Bronchial epithelial cell (primary cell): Measurements from ENCODE around the gene FAM78A. TPM values are rescaled to one million over a fixed set of nuclear protein-coding genes. Genes with fewer than 3 reads are reported as not detected.

Experiments used
- DNase-seq: peaks from one replicate; pipeline ENCODE4 v3.0.0-alpha.2; 2010; ENCODE audit warnings: low read depth
- FAIRE-seq: peaks from 2 replicates; lab custom pipeline; 2011; peaks lifted over from hg19 to GRCh38; lab: Jason Lieb, UNC
- H3K27me3 ChIP-seq: 2 replicates; pipeline ENCODE4 v1.5.1; 2011; ENCODE audit warnings: low read length; ENCODE audit not compliant: control insufficient read depth, insufficient read depth
- H3K36me3 ChIP-seq: 2 replicates; pipeline ENCODE4 v1.5.1; 2011; ENCODE audit warnings: low read length; ENCODE audit not compliant: control insufficient read depth, insufficient read depth
- H3K4me3 ChIP-seq: 2 replicates; pipeline ENCODE4 v1.5.1; 2011; ENCODE audit warnings: mild to moderate bottlenecking, low read depth, low read length, control low read depth
- CTCF ChIP-seq: IDR thresholded peaks from 2 replicates; pipeline ENCODE4 v1.5.1; 2011; ENCODE audit warnings: mild to moderate bottlenecking, moderate library complexity, low read length, control low read depth, inconsistent platforms; ENCODE audit not compliant: insufficient read depth, severe bottlenecking
- total RNA-seq: library from RNA; depleted of rRNA; stranded (reverse); fragments of >200 nt; gene quantifications from 2 replicates; pipeline ENCODE4 v1.2.1, GENCODE V29; 2014

FAM78A gene
- total RNA-seq, 1 donor from 2014 or later: under 0.01 TPM

- H3K27me3 ChIP-seq: peaks cover 2% of the 10 kb centered on the region
- no peaks in the 10 kb centered on the region for H3K36me3 ChIP-seq
- H3K4me3 ChIP-seq: no peak overlapping the region
- TF ChIP-seq CTCF: no peak
- peak; percentile 52 for FAIRE-seq
- no peak for DNase-seq
Observed at GRCh38 chr9:131303381-131304321, 27.3 kb upstream of the FAM78A start.

GRCh38 chr9:131302244-131303075 lies 26.1 kb upstream of the FAM78A start:
- no peak overlapping the region for H3K4me3 ChIP-seq
- peaks cover 2% of the 10 kb centered on the region for H3K27me3 ChIP-seq
- no peak for DNase-seq
- no peaks in the 10 kb centered on the region for H3K36me3 ChIP-seq
- FAIRE-seq: no peak
- no peak for TF ChIP-seq CTCF

- no peak for DNase-seq
- no peak for FAIRE-seq
- no peaks in the 10 kb centered on the region for H3K36me3 ChIP-seq
- H3K27me3 ChIP-seq: peaks cover 2% of the 10 kb centered on the region
- H3K4me3 ChIP-seq: no peak overlapping the region
- TF ChIP-seq CTCF: no peak
Observed at GRCh38 chr9:131300444-131300843, 24.1 kb upstream of the FAM78A start.

DNA sequence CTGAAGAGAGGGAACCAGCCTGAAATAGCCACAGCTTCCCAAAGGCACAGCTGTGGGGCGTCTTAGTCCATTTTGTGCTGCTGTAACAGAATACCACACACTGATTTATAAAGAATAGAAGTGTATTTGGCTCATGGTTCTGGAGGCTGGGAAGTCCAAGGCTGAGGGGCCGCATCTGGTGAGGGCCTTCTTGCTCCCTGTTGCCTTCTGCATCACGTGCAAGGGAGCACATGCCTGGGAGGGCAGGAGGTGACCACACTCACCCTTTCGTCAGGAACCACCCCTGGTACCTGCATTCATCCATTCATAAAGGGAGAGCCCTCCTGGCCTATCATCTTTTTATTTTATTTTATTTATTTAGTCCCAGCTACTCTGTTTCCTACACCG lies 23.6 kb upstream of the FAM78A start:
- H3K4me3 ChIP-seq: no peak overlapping the region
- no peak for DNase-seq
- TF ChIP-seq CTCF: no peak
- peaks cover 2% of the 10 kb centered on the region for H3K27me3 ChIP-seq
- no peak for FAIRE-seq
- no peaks in the 10 kb centered on the region for H3K36me3 ChIP-seq

DNA sequence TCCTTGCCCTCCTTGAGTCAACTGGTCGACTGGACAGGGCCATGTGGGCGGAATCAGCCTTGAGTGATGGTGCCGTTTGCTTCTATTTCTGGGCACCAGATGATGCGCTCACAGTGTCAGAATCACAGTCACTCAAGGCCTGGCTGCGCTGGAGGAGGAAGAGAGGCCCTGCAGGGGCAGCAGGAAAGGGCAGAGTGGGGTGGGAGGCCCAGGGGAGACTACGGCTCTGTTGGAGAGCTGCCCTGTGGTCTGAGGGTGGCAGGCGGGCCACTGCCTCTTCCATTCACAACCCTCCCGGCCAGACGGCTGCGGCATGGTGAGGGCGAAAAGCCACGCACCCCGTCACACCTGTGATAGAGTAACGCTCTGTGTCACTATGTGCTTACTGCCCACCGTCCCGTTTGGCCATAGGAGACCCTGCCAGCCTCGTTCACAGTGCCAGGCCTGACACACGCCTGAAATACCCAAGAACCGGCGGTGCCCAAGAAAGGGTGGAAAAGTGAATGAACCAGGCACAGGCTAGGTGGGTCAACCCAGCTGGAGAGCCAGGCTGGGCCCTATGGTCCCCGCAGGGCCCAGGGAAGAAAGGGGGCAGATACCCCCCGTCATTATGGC lies 23.1 kb upstream of the FAM78A start:
- DNase-seq: no peak
- Histone ChIP-seq H3K36me3 (no peaks in the 10 kb centered on the region), H3K4me3 (no peak overlapping the region), H3K27me3 (peaks cover 2% of the 10 kb centered on the region)
- TF ChIP-seq CTCF: no peak
- FAIRE-seq: no peak
